ENCODE data around the gene ZNF583.
A peak's percentile ranks its signal among the peaks of the same experiment; 100 is the strongest.

The ZNF583 gene

DNA sequence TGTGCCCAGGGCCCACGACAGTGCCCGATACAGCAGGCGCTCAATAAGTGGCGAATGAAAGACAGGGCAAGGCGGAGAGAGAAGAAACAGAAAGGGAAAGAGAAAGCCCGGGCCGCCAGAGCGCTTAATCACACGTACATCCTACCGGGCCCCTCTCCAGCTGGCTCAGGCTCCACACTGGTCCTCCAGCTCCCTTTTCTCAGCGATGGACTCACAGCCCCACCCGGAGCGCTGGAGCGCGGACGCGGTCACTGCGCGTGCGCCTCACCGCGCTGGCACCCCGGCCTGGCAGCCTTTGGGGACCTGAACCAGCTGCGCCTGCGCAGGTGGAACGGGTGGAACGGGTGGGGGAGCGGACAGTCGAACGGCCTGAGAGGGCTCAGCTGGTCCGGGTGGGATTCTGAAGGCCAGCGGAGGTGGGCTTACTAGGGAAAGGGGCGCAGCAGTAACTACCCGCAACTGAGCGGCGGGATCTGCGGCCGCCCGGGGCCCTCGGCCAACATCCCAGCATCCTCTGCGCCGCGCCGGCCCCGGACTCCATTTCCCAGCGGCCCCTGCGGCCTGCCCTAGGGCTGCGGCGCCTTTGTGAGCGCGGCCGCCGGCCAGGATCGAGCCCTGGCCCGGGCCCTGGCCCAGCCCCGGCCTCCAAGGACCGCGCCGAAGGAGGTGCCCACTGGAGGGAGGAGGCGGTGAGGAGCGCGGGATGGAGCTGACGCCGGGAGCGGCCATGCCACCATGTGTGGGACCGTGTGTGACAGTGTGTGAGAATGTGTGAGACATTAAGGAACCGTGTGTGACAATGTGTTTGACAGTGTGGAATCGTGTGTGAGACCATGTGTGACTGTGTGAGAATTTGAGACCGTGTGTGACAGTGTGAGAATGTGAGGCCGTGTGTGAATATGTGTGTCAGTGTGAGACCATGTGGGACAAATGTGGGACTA is at the start of gene ZNF583:
Gene ZNF583 (plus strand): TSS at position 569 of the 941 bp plus-strand sequence. CDS start 2,783 bp downstream, outside the sequence.
- peak; percentile 94 to 97 (median 97) for DNase-seq

- DNase-seq, result no peak
Measured at GRCh38 chr19:56355517-56355916, 48.6 kb upstream of the ZNF583 start.

DNA sequence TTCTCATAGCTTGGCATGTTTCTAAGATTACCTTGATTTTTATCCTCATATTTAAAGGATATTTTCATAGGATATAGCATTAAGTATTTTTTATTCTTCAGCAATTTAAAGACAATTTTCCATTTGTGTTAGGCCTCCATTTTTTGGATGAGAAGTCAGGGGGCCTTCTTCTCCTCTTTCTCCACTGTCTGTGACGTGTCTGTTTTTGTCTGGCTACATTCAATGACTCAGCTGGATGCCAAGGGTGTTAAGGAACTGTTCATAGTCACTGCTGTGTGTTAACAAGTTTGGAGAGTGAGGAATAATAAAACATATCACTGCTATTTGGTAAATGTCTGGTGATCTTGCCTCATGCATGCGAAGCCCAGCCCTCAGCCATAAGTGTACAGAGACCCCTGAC is 47.2 kb upstream of the ZNF583 start:
- DNase-seq, result no peak

GRCh38 chr19:56360841-56361240 is 43.3 kb upstream of the ZNF583 start:
- no peak for DNase-seq

- DNase-seq, result peak; percentile 85 to 91 (median 90)
Measured at GRCh38 chr19:56367829-56368711, 36.1 kb upstream of the ZNF583 start.

- no peak for DNase-seq
Measured at GRCh38 chr19:56369886-56370676, 34.1 kb upstream of the ZNF583 start.

GRCh38 chr19:56372281-56372680 is 31.9 kb upstream of the ZNF583 start:
- no peak for DNase-seq

DNA sequence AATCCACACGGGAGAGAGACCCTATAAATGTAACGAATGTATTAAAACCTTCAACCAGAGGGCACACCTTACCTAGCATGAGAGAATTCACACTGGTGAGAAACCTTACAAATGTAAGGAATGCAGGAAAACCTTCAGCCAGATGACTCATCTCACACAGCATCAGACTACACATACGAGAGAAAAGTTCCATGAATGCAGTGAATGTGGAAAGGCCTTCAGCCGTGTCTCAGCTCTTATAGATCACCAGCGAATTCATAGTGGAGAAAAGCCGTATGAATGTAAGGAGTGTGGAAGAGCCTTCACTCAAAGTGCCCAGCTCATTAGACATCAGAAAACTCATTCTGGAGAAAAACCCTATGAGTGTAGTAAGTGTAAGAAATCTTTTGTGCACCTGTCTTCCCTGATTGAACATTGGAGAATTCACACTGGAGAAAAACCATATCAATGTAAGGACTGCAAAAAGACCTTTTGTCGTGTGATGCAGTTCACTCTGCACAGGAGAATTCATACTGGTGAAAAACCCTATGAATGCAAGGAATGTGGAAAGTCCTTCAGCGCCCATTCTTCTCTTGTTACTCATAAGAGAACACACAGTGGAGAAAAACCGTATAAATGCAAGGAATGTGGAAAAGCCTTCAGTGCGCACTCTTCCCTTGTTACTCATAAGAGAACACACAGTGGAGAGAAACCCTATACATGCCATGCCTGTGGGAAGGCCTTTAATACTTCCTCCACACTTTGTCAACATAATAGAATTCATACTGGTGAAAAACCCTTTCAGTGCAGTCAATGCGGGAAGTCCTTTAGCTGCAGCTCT is 26.8 kb upstream of the ZNF583 start:
- DNase-seq, result no peak

- no peak for DNase-seq
Measured at GRCh38 chr19:56383826-56384605, 20.1 kb upstream of the ZNF583 start.

DNA sequence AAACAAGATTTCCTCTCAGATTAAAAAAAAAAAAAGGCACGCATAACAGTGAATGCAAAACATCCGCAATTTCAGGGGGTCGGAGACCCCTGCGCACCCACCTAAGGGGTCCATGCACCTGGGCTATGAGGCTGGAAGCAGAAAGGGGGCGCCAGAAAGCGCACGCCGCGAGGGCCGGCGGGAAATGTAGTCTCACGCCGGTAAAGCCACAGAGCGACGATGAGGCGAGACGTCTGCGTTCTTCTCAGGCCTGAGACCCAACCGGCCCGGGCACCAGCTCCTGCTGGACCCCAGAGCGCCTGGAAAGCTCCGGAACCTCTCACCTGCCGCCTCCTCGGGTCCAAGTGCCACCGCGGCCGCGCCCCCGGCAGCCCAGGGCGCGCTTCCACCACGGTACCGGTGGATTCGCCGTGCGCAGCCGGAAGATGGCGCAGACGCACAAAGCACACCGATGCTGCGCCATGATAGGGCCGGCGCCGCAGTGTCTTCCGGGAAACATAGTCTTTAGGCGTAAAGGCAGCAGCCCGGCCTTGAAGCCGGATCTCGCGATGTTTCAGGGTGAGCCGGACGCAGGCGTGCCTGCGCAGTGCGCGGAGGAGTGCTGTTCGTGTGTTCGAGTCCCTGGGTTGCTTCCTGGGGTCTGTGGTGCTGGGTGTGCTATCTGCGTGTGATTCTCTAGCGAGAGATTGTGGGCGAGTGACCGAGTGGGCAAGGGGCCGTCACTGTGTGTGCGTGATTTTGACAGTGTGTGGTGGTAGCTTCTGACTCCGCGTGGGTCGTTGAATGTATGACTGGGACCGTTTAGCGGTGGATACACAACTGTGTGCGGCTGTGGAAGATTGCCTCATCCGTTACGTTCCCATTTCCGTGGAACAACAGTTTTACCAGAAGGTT is 10.8 kb upstream of the ZNF583 start, which contains the start of gene ZNF582:
Gene ZNF582 (minus strand): TSS at position 416 of the 894 bp plus-strand sequence. CDS start 1,782 bp downstream, outside the sequence.
- DNase-seq, result peak; percentile 96 to 98 (median 96)

DNA sequence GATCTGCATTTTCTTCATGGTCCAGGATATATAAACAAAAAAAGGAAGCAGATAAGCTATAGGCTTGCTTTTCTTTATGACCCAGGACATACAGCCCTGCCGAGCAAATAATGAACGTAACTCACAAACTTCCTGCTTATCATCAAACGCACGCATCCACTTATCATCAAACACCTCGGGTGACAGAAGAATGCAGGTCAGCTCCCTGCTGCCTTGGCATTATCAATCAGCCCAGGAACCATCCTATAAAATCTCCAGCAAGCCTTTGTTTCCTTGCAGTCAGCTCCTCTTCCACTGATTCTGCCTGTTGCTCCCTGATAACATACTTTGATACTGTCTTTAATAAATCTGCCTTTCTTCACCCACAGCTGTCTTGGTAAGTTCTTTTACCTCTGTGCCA is 5.3 kb upstream of the ZNF583 start:
- no peak for DNase-seq

- no peak for DNase-seq
Measured at GRCh38 chr19:56400485-56400884, 3.6 kb upstream of the ZNF583 start.

DNA sequence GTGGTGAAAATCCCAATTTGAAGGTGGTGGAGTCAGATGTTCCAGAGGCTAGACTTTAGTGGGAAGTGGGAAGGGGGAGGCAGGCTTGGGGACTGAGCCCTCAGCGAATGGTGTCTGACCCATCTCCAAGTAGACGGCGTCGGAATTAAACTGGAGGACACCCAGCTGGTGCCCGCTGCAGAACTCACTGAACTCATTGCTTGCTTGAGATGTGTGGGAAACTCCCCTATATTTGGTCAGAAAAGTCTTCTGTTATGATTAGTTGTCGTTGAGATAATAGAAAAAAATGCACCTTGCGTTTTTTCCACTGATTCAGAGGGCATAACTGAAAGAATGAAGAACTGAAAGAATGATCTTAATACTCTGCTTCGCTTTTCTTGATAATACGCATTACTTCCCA is 871 bp upstream of the ZNF583 start:
- peak; percentile 1 to 27 (median 7) for DNase-seq

- DNase-seq, result no peak
Measured at GRCh38 chr19:56404705-56405056, 549 bp downstream of the ZNF583 start.

DNA sequence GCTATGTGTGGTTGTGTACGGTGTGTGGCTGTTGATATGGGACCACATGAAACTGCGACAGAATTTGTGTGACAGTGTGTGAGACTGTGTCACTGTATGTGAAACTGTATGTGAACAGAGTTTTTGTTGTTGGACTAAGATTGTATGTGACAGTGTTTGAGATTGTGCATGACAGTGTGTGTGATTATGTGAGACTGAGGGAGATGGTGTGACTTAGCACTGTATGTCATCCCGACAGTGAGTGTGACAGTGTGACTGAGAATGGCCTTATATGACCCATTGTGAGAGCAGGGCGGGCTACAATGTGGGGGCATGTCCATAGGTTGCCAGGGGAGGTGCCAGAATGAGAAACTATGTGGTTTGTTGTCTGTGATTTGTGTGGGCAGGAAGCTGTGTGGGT is 930 bp downstream of the ZNF583 start:
- DNase-seq, result no peak

- peak in 1 of 3 donors; percentile 0 for DNase-seq
Measured at GRCh38 chr19:56423276-56423984, 19.3 kb downstream of the ZNF583 start.

GRCh38 chr19:56423985-56424353 is 19.8 kb downstream of the ZNF583 start:
- peak; percentile 1 to 19 (median 10) for DNase-seq

GRCh38 chr19:56441206-56441792 is 37.2 kb downstream of the ZNF583 start:
- DNase-seq, result no peak

- no peak for DNase-seq
Measured at GRCh38 chr19:56474308-56474707, 70.2 kb downstream of the ZNF583 start.

Data from suppressor macrophage treated with lipopolysaccharide for 1 hour (primary cell).